HCT116 (cell line): ENCODE results near the gene ZMYND10. TPM values are rescaled to one million over a fixed set of nuclear protein-coding genes. Genes with fewer than 3 reads are reported as not detected.
A peak's percentile ranks its signal among the peaks of the same experiment; 100 is the strongest.

Source experiments
- ATAC-seq: fragments of 200-7000 bp; cut with Tn5 transposase; 2 replicates; pipeline ENCODE4 v1.9.1; 2020; ENCODE audit warnings: mild to moderate bottlenecking, moderate library complexity
- BruUV-seq: library from RNA; stranded (reverse); fragments of 400-500 nt; replicated peaks from 2 replicates; lab custom pipeline; 2021; lab: Mats Ljungman, UMichigan
- CTCF ChIA-PET: fragments of 300-600 bp; sonication (Branson Sonifier 250); formaldehyde crosslinking; loops from one replicate; lab custom pipeline; 2021; ENCODE audit warnings: antibody characterized with exemption; lab: Charles Lee
- POLR2A ChIA-PET: fragments of 300-600, 350-600 bp; sonication (Branson Sonifier 250); formaldehyde crosslinking; loops from one replicate; lab custom pipeline; 2021; ENCODE audit warnings: antibody characterized with exemption; lab: Charles Lee
- RAD21 ChIA-PET, 2 experiments: fragments of 300-600 bp; sonication (Branson Sonifier 250); formaldehyde crosslinking; loops; one replicate each; lab custom pipeline; 2023; ENCODE audit warnings: low total read pairs in 2 of 2; ENCODE audit not compliant: uncharacterized antibody in 2 of 2, unreplicated experiment in 2 of 2, low non-redundant PET in 1 of 2; lab: Charles Lee
- DNase-seq: peaks from one replicate; pipeline ENCODE4 v3.0.0-alpha.2; 2010; ENCODE audit warnings: low read depth, low spot score
- H2AFZ ChIP-seq: fragments of 200-600 bp; shearing (Covaris generic), sonication (generic); 2 replicates; pipeline ENCODE4 v1.6.1; 2017; ENCODE audit warnings: low read depth, mixed run types, mixed read lengths, antibody characterized with exemption, low read length; ENCODE audit not compliant: poor library complexity, severe bottlenecking
- H3K27ac ChIP-seq: 2 replicates; pipeline ENCODE4 v1.5.1; 2012; ENCODE audit warnings: low read depth, low read length
- H3K27me3 ChIP-seq: fragments of 200-600 bp; sonication (generic); 2 replicates; pipeline ENCODE4 v1.6.1; 2016; ENCODE audit warnings: mixed run types, low read length, mixed read lengths; ENCODE audit not compliant: insufficient read depth
- H3K36me3 ChIP-seq, 2 experiments: fragments of 200-500 bp in 1 of 2; fragments of 200-600 bp in 1 of 2; sonication (Bioruptor generic) in 1 of 2; sonication (generic) in 1 of 2; 2 replicates each; pipeline versions ENCODE4 v1.5.1 to v1.6.1; 2014 to 2016; ENCODE audit warnings: low read length in 2 of 2, inconsistent platforms in 1 of 2, mixed read lengths in 1 of 2, mixed run types in 1 of 2; ENCODE audit not compliant: insufficient read depth in 2 of 2, control insufficient read depth in 1 of 2
- H3K4me1 ChIP-seq, 2 experiments: fragments of 200-600 bp in 1 of 2; sonication (generic) in 1 of 2; 2 replicates each; pipeline versions ENCODE4 v1.5.1 to v1.6.1; 2012 to 2017; ENCODE audit warnings: low read length in 2 of 2, inconsistent platforms in 1 of 2, mild to moderate bottlenecking in 1 of 2, mixed read lengths in 1 of 2, mixed run types in 1 of 2, moderate library complexity in 1 of 2; ENCODE audit not compliant: insufficient read depth in 2 of 2, control insufficient read depth in 1 of 2
- H3K4me2 ChIP-seq: fragments of 200-600 bp; sonication (generic); 2 replicates; pipeline ENCODE4 v1.6.1; 2017; ENCODE audit warnings: mixed run types, low read length, mixed read lengths
- H3K4me3 ChIP-seq, 2 experiments: fragments of 200-600 bp in 1 of 2; sonication (generic) in 1 of 2; replicated peaks in 1 of 2; 2 replicates each; pipeline ENCODE4 v1.5.1; 2011 to 2016; ENCODE audit warnings: low read length in 2 of 2, control low read depth in 1 of 2, low read depth in 1 of 2, mild to moderate bottlenecking in 1 of 2, mixed read lengths in 1 of 2, mixed run types in 1 of 2
- H3K79me2 ChIP-seq: fragments of 200-600 bp; sonication (generic); 2 replicates; pipeline ENCODE4 v1.6.1; 2017; ENCODE audit warnings: mild to moderate bottlenecking, mixed run types, low read length, moderate library complexity, mixed read lengths; ENCODE audit not compliant: insufficient read depth
- H3K9ac ChIP-seq: fragments of 200-600 bp; sonication (generic); 2 replicates; pipeline ENCODE4 v1.6.1; 2016; ENCODE audit warnings: low read length, mixed read lengths
- H3K9me2 ChIP-seq: fragments of 200-600 bp; sonication (generic), shearing (Covaris generic); 2 replicates; pipeline ENCODE4 v1.6.1; 2017; ENCODE audit warnings: mixed run types, mild to moderate bottlenecking, moderate library complexity; ENCODE audit not compliant: insufficient read depth
- H3K9me3 ChIP-seq, 2 experiments: fragments of 200-500 bp in 1 of 2; fragments of 200-600 bp in 1 of 2; sonication (Bioruptor generic) in 1 of 2; sonication (generic) in 1 of 2; 2 replicates each; pipeline ENCODE4 v1.6.1; 2014 to 2017; ENCODE audit warnings: low read length in 2 of 2, mixed read lengths in 2 of 2, inconsistent platforms in 1 of 2, low read depth in 1 of 2, mild to moderate bottlenecking in 1 of 2, mixed run types in 1 of 2, moderate library complexity in 1 of 2; ENCODE audit not compliant: control insufficient read depth in 1 of 2, insufficient read depth in 1 of 2
- H4K20me1 ChIP-seq: fragments of 200-600 bp; sonication (generic), shearing (Covaris generic); 2 replicates; pipeline ENCODE4 v1.6.1; 2017; ENCODE audit warnings: mixed run types, mild to moderate bottlenecking, moderate library complexity; ENCODE audit not compliant: insufficient read depth
- CBX3 ChIP-seq: IDR thresholded peaks from 2 replicates; pipeline ENCODE4 v1.6.1; 2012; ENCODE audit warnings: low read depth
- CEBPB ChIP-seq: IDR thresholded peaks from 2 replicates; pipeline ENCODE4 v1.6.1; 2012; ENCODE audit warnings: low read depth
- EGR1 ChIP-seq: IDR thresholded peaks from 2 replicates; pipeline ENCODE4 v1.6.1; 2012; ENCODE audit warnings: low read depth
- ELF1 ChIP-seq: IDR thresholded peaks from 2 replicates; pipeline ENCODE4 v1.6.1; 2012; ENCODE audit warnings: low read depth, borderline replicate concordance
- EZH2 ChIP-seq: fragments of 200-600 bp; sonication (generic); IDR thresholded peaks from 2 replicates; pipeline ENCODE4 v1.6.1; 2017; ENCODE audit warnings: antibody characterized with exemption, mixed run types
- JUND ChIP-seq: IDR thresholded peaks from 2 replicates; pipeline ENCODE4 v1.6.1; 2012
- RAD21 ChIP-seq: IDR thresholded peaks from 2 replicates; pipeline ENCODE4 v1.6.1; 2012; ENCODE audit warnings: low read depth, mild to moderate bottlenecking
- SIN3A ChIP-seq: IDR thresholded peaks from 2 replicates; pipeline ENCODE4 v1.6.1; 2012; ENCODE audit warnings: low read depth
- SP1 ChIP-seq: IDR thresholded peaks from 2 replicates; pipeline ENCODE4 v1.6.1; 2012; ENCODE audit warnings: low read depth
- SRF ChIP-seq: IDR thresholded peaks from 2 replicates; pipeline ENCODE4 v1.6.1; 2012; ENCODE audit warnings: low read depth
- TCF7L2 ChIP-seq: IDR thresholded peaks from 2 replicates; pipeline ENCODE4 v1.7.0; 2011; ENCODE audit warnings: borderline replicate concordance, inconsistent platforms; ENCODE audit not compliant: insufficient read depth, insufficient read length; ENCODE audit errors: extremely low read depth
- ZFX ChIP-seq: fragments of 450-650 bp; IDR thresholded peaks from 2 replicates; pipeline ENCODE4 v1.6.1; 2017
- ZNF274 ChIP-seq: fragments of 200-500 bp; sonication (Bioruptor generic); IDR thresholded peaks from 2 replicates; pipeline ENCODE4 v1.6.1; 2014; ENCODE audit warnings: mild to moderate bottlenecking, low read depth, low read length, inconsistent platforms
- intact Hi-C: fragments of 100-400 bp; cut with micrococcal nuclease; formaldehyde crosslinking; loops from 2 replicates; pipeline ENCODE4 v1.10.0; 2022
- total RNA-seq: library from RNA; stranded (reverse); gene quantifications from one replicate; pipeline ENCODE4 v1.2.1, GENCODE V29; 2021; ENCODE audit not compliant: unreplicated experiment
- TF ChIP-seq, protein P1 (sequence below): IDR thresholded peaks from 2 replicates; pipeline ENCODE4 v1.6.1; 2012; ENCODE audit warnings: low read depth
- TF ChIP-seq, protein P2 (sequence below): IDR thresholded peaks from 2 replicates; pipeline ENCODE4 v1.6.1; 2011; ENCODE audit warnings: mild to moderate bottlenecking, low read length, moderate library complexity; ENCODE audit not compliant: insufficient replicate concordance; ENCODE audit errors: extremely low read depth
- TF ChIP-seq, protein P3 (sequence below), 3 experiments: fragments of 200-600 bp in 1 of 3; sonication (generic) in 1 of 3; IDR thresholded peaks in 2 of 3; conservative IDR thresholded peaks in 1 of 3; 2 replicates each; pipeline ENCODE4 v1.5.1; 2012 to 2017; ENCODE audit warnings: low read depth in 2 of 3, low read length in 2 of 3, antibody characterized with exemption in 1 of 3, borderline replicate concordance in 1 of 3, control low read depth in 1 of 3, mild to moderate bottlenecking in 1 of 3, mixed read lengths in 1 of 3, mixed run types in 1 of 3, moderate library complexity in 1 of 3; ENCODE audit not compliant: insufficient read depth in 1 of 3

ZMYND10 gene
- total RNA-seq, 1 experiment from 2014 or later = 3.3 TPM

DNA sequence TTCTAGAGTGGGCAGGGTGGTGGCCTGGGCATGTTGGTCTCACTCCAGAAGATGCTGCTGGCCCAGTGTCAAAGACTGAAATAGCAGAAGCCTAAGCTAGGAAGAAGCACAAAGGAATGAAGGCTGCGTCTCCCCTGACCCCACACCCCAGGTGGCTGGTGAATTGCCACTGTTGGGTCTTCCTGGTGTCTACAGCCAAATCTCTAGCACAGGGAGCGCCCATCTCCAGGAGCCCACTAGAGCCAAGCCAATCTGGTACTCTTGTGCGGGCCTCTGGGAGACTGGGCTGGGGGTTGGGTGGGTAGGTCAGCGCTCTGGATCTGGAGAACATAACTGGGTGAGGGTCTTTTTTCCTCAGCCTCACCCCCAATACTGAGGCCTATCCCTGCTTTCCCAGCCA is 18.4 kb downstream of the ZMYND10 start:
- H3K9ac ChIP-seq = peak overlapping the region; percentile 86
- CTCF ChIA-PET = interaction anchor here (1.6 to 2.0 kb wide), 2 partner anchors 10 to 215 kb away, joined by 4 to 14 read pairs; no protein-coding TSS in a partner anchor
- ATAC-seq = no peak
- peak overlapping the region; percentile 87 to 98 for H3K4me3 ChIP-seq
- H3K9me3 ChIP-seq = no peaks in the 10 kb centered on the region
- H2AFZ ChIP-seq = no peak overlapping the region
- intact Hi-C loops = no loop called here
- TF ChIP-seq ZNF274 (no peak), JUND (no peak), SP1 (no peak), CEBPB (no peak), SRF (no peak), EZH2 (no peak), SIN3A (no peak), RAD21 (no peak), EGR1 (no peak), CBX3 (no peak), ZFX (no peak), ELF1 (no peak), TCF7L2 (no peak)
- TF ChIP-seq, protein P1, sequence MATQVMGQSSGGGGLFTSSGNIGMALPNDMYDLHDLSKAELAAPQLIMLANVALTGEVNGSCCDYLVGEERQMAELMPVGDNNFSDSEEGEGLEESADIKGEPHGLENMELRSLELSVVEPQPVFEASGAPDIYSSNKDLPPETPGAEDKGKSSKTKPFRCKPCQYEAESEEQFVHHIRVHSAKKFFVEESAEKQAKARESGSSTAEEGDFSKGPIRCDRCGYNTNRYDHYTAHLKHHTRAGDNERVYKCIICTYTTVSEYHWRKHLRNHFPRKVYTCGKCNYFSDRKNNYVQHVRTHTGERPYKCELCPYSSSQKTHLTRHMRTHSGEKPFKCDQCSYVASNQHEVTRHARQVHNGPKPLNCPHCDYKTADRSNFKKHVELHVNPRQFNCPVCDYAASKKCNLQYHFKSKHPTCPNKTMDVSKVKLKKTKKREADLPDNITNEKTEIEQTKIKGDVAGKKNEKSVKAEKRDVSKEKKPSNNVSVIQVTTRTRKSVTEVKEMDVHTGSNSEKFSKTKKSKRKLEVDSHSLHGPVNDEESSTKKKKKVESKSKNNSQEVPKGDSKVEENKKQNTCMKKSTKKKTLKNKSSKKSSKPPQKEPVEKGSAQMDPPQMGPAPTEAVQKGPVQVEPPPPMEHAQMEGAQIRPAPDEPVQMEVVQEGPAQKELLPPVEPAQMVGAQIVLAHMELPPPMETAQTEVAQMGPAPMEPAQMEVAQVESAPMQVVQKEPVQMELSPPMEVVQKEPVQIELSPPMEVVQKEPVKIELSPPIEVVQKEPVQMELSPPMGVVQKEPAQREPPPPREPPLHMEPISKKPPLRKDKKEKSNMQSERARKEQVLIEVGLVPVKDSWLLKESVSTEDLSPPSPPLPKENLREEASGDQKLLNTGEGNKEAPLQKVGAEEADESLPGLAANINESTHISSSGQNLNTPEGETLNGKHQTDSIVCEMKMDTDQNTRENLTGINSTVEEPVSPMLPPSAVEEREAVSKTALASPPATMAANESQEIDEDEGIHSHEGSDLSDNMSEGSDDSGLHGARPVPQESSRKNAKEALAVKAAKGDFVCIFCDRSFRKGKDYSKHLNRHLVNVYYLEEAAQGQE = no peak
- TF ChIP-seq, protein P2, sequence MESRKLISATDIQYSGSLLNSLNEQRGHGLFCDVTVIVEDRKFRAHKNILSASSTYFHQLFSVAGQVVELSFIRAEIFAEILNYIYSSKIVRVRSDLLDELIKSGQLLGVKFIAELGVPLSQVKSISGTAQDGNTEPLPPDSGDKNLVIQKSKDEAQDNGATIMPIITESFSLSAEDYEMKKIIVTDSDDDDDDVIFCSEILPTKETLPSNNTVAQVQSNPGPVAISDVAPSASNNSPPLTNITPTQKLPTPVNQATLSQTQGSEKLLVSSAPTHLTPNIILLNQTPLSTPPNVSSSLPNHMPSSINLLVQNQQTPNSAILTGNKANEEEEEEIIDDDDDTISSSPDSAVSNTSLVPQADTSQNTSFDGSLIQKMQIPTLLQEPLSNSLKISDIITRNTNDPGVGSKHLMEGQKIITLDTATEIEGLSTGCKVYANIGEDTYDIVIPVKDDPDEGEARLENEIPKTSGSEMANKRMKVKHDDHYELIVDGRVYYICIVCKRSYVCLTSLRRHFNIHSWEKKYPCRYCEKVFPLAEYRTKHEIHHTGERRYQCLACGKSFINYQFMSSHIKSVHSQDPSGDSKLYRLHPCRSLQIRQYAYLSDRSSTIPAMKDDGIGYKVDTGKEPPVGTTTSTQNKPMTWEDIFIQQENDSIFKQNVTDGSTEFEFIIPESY = no peak
- TF ChIP-seq, protein P3, sequence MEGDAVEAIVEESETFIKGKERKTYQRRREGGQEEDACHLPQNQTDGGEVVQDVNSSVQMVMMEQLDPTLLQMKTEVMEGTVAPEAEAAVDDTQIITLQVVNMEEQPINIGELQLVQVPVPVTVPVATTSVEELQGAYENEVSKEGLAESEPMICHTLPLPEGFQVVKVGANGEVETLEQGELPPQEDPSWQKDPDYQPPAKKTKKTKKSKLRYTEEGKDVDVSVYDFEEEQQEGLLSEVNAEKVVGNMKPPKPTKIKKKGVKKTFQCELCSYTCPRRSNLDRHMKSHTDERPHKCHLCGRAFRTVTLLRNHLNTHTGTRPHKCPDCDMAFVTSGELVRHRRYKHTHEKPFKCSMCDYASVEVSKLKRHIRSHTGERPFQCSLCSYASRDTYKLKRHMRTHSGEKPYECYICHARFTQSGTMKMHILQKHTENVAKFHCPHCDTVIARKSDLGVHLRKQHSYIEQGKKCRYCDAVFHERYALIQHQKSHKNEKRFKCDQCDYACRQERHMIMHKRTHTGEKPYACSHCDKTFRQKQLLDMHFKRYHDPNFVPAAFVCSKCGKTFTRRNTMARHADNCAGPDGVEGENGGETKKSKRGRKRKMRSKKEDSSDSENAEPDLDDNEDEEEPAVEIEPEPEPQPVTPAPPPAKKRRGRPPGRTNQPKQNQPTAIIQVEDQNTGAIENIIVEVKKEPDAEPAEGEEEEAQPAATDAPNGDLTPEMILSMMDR (IDR thresholded peaks at IDR 0.05 in 2 of 3, conservative IDR thresholded peaks at IDR 0.05 in 1 of 3; ENCODE audit: borderline replicate concordance in 1 of 3, insufficient read depth in 1 of 3, low read depth in 2 of 3, low read length in 2 of 3) = no peak
- TF ChIP-seq, all 23 proteins: peak for 0
- DNase-seq = no peak
- ChIA-PET RAD21 (no interaction called here), POLR2A (interaction anchor here (2.2 kb wide), 1 partner anchor 10 kb away, joined by 25 read pairs; no protein-coding TSS in a partner anchor)
- peaks cover 33 to 36% of the 10 kb centered on the region in 2 experiments; a peak in 3 of 4 replicates for H3K36me3 ChIP-seq
- H3K4me2 ChIP-seq = peak overlapping the region; percentile 88
- H3K4me1 ChIP-seq = peaks cover 19 to 38% of the 10 kb centered on the region in 2 experiments
- no peaks in the 10 kb centered on the region for H4K20me1 ChIP-seq
- peak overlapping the region; percentile 61 for H3K27ac ChIP-seq
- no peaks in the 10 kb centered on the region for H3K9me2 ChIP-seq
- H3K27me3 ChIP-seq = no peaks in the 10 kb centered on the region
- peaks cover 44% of the 10 kb centered on the region for H3K79me2 ChIP-seq
- BruUV-seq = no TSS peak
